H9 (cell line): ENCODE results near the gene NXPH3. TPM values are rescaled to one million over a fixed set of nuclear protein-coding genes. Genes with fewer than 3 reads are reported as not detected.

ENCODE experiments used
- DNase-seq: peaks from one replicate; pipeline ENCODE4 v3.0.0-alpha.2; 2017
- H2AFZ ChIP-seq: one replicate; pipeline ENCODE4 v1.6.1; 2013; ENCODE audit warnings: mild to moderate bottlenecking, low read length, control low read depth, moderate library complexity
- H2AK5ac ChIP-seq: 2 replicates; pipeline ENCODE4 v1.6.1; 2013; ENCODE audit warnings: low read length, control low read depth, mixed read lengths; ENCODE audit not compliant: insufficient read length
- H2BK120ac ChIP-seq: one replicate; pipeline ENCODE4 v1.6.1; 2013; ENCODE audit warnings: low read depth, mild to moderate bottlenecking, low read length, control low read depth, inconsistent platforms; ENCODE audit not compliant: poor library complexity, severe bottlenecking
- H2BK12ac ChIP-seq: 2 replicates; pipeline ENCODE4 v1.6.1; 2013; ENCODE audit warnings: low read length, control low read depth, mixed read lengths, low read depth; ENCODE audit not compliant: insufficient read length
- H2BK15ac ChIP-seq: 2 replicates; pipeline ENCODE4 v1.6.1; 2013; ENCODE audit warnings: low read depth, low read length, control low read depth
- H2BK20ac ChIP-seq: one replicate; pipeline ENCODE4 v1.6.1; 2013; ENCODE audit warnings: low read depth, mild to moderate bottlenecking, low read length, control low read depth, inconsistent platforms; ENCODE audit not compliant: poor library complexity, severe bottlenecking
- H2BK5ac ChIP-seq: 2 replicates; pipeline ENCODE4 v1.6.1; 2013; ENCODE audit warnings: low read length, control low read depth, mixed read lengths; ENCODE audit not compliant: insufficient read length
- H3K14ac ChIP-seq: 2 replicates; pipeline ENCODE4 v1.6.1; 2013; ENCODE audit warnings: low read length, control low read depth; ENCODE audit not compliant: insufficient read depth
- H3K18ac ChIP-seq: 2 replicates; pipeline ENCODE4 v1.6.1; 2013; ENCODE audit warnings: low read depth, mild to moderate bottlenecking, mixed read lengths, low read length, control low read depth; ENCODE audit not compliant: insufficient read length
- H3K23ac ChIP-seq: 2 replicates; pipeline ENCODE4 v1.6.1; 2013; ENCODE audit warnings: low read length, control low read depth, mixed read lengths, low read depth; ENCODE audit not compliant: insufficient read length
- H3K23me2 ChIP-seq: 2 replicates; pipeline ENCODE4 v1.6.1; 2013; ENCODE audit warnings: low read depth, mild to moderate bottlenecking, mixed read lengths, low read length, control low read depth; ENCODE audit not compliant: insufficient read length, poor library complexity, severe bottlenecking
- H3K27ac ChIP-seq: 2 replicates; pipeline ENCODE4 v1.5.1; 2013; ENCODE audit warnings: low read length, control low read depth, mixed read lengths, low read depth; ENCODE audit not compliant: insufficient read length
- H3K27me3 ChIP-seq: 2 replicates; pipeline ENCODE4 v1.6.1; 2013; ENCODE audit warnings: low read length, control low read depth, inconsistent platforms; ENCODE audit not compliant: insufficient read depth
- H3K4ac ChIP-seq: 2 replicates; pipeline ENCODE4 v1.6.1; 2013; ENCODE audit warnings: low read depth, mild to moderate bottlenecking, control low read depth, inconsistent platforms, low read length, moderate library complexity
- H3K4me1 ChIP-seq: 2 replicates; pipeline ENCODE4 v1.6.1; 2013; ENCODE audit warnings: low read length, control low read depth, inconsistent platforms; ENCODE audit not compliant: insufficient read depth
- H3K4me2 ChIP-seq: 2 replicates; pipeline ENCODE4 v1.6.1; 2013; ENCODE audit warnings: low read length, control low read depth, mixed read lengths; ENCODE audit not compliant: insufficient read length, insufficient read depth
- H3K56ac ChIP-seq: 2 replicates; pipeline ENCODE4 v1.6.1; 2013; ENCODE audit warnings: low read depth, mild to moderate bottlenecking, mixed read lengths, low read length, control low read depth; ENCODE audit not compliant: insufficient read length
- H3K79me1 ChIP-seq: 2 replicates; pipeline ENCODE4 v1.6.1; 2013; ENCODE audit warnings: low read depth, mild to moderate bottlenecking, moderate library complexity, low read length, control low read depth, inconsistent platforms; ENCODE audit not compliant: insufficient read depth, poor library complexity, severe bottlenecking
- H3K79me2 ChIP-seq: 2 replicates; pipeline ENCODE4 v1.6.1; 2013; ENCODE audit warnings: low read length, control low read depth, inconsistent platforms; ENCODE audit not compliant: insufficient read depth
- H3K9ac ChIP-seq: 2 replicates; pipeline ENCODE4 v1.6.1; 2013; ENCODE audit warnings: low read length, control low read depth, mixed read lengths; ENCODE audit not compliant: insufficient read length; ENCODE audit errors: extremely low read depth
- H3K9me3 ChIP-seq: one replicate; pipeline ENCODE4 v1.6.1; 2013; ENCODE audit warnings: low read depth, low read length, inconsistent platforms; ENCODE audit not compliant: control insufficient read depth
- H3T11ph ChIP-seq: one replicate; pipeline ENCODE4 v1.6.1; 2013; ENCODE audit warnings: mild to moderate bottlenecking, low read length, control low read depth, inconsistent platforms
- H4K20me1 ChIP-seq: one replicate; pipeline ENCODE4 v1.6.1; 2013; ENCODE audit not compliant: control insufficient read depth, insufficient read length, insufficient read depth
- H4K5ac ChIP-seq: 2 replicates; pipeline ENCODE4 v1.6.1; 2013; ENCODE audit warnings: low read depth, mild to moderate bottlenecking, mixed read lengths, low read length, control low read depth; ENCODE audit not compliant: insufficient read length
- H4K8ac ChIP-seq: replicated peaks from 2 replicates; pipeline ENCODE4 v1.6.1; 2013; ENCODE audit warnings: low read length, control low read depth, mixed read lengths, low read depth; ENCODE audit not compliant: insufficient read length
- H4K91ac ChIP-seq: 2 replicates; pipeline ENCODE4 v1.6.1; 2013; ENCODE audit warnings: low read depth, mild to moderate bottlenecking, moderate library complexity, mixed read lengths, low read length, control low read depth; ENCODE audit not compliant: insufficient read length
- H3K27ac Mint-ChIP-seq, 3 experiments: 2 replicates in 2 of 3; 3 replicates in 1 of 3; pipeline ENCODE4 v1.8.0; 2020 to 2021; ENCODE audit warnings: mixed read lengths in 3 of 3, mild to moderate bottlenecking in 1 of 3, moderate library complexity in 1 of 3
- H3K27me3 Mint-ChIP-seq: 2 replicates; pipeline ENCODE4 v1.8.0; 2021; ENCODE audit warnings: low read depth, mild to moderate bottlenecking, moderate library complexity, mixed read lengths
- H3K36me3 Mint-ChIP-seq, 3 experiments: 2 replicates in 2 of 3; 3 replicates in 1 of 3; pipeline ENCODE4 v1.8.0; 2020 to 2021; ENCODE audit warnings: low read depth in 3 of 3, mixed read lengths in 3 of 3; ENCODE audit not compliant: insufficient read depth in 1 of 3
- H3K4me1 Mint-ChIP-seq, 2 experiments: 2 replicates each; pipeline ENCODE4 v1.8.0; 2020; ENCODE audit warnings: mixed read lengths in 2 of 2
- H3K4me3 Mint-ChIP-seq, 2 experiments: 2 replicates in 1 of 2; 3 replicates in 1 of 2; pipeline ENCODE4 v1.8.0; 2020 to 2021; ENCODE audit warnings: mild to moderate bottlenecking in 2 of 2, mixed read lengths in 2 of 2, moderate library complexity in 1 of 2
- H3K9me3 Mint-ChIP-seq, 2 experiments: 2 replicates in 1 of 2; 3 replicates in 1 of 2; pipeline ENCODE4 v1.8.0; 2020; ENCODE audit warnings: mild to moderate bottlenecking in 2 of 2, mixed read lengths in 2 of 2, moderate library complexity in 1 of 2
- WGBS: extraction: QIAGEN DNeasy Blood & Tissue Kit; methylation state at CpG from one replicate; pipeline ENCODE4 v1.1.7; 2013; ENCODE audit warnings: missing lambda C conversion rate, low lambda C conversion rate, mixed read lengths; ENCODE audit not compliant: insufficient read length; ENCODE audit errors: extremely low coverage; 5-methylcytosine and 5-hydroxymethylcytosine counted together
- total RNA-seq: library from RNA; stranded (reverse); gene quantifications from 2 replicates; pipeline ENCODE4 v1.2.1, GENCODE V29; 2021
- TF ChIP-seq, protein P1 (sequence below): fragments of 200-600 bp; sonication (generic); conservative IDR thresholded peaks from 3 replicates; pipeline ENCODE4 v1.8.0; 2021; ENCODE audit warnings: antibody characterized with exemption, mild to moderate bottlenecking

The NXPH3 gene
- total RNA-seq, 1 experiment from 2014 or later: 1.3 TPM

DNA sequence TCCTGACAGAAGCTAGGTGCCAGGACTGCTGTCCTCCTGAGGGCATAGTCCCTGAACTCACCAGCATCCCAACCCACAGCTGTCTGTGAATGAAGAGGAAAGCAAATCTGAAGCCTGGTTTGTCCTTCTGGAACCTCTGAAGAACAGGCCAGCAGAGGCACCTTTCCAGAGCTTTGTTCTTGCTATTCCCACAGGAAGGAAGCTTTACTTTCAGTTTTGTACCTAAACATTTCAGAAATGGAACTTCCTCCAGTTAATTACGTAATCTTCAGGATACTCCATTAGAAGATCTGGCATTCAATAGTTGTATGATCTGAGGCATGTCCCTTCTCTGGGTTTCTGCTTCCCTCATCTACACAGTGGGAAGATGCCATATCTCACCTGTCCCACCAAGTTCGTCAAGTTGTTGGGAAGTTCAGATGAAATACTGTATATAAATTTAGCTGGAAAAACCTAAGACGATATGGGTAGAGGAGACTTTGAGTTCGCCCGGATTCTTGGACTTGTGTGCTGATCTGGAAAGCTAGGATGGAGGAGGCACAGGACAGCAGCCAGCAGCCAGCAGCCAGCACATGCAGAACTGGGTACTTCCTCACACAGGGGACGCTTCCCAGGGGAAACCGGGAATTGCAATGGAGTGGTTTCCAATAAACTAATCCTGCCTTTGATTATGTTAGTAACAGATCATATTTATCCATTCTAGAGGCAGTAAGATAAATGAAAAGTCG lies 22.4 kb downstream of the NXPH3 start:
- H3K56ac ChIP-seq: no peak overlapping the region
- no peaks in the 10 kb centered on the region for H3K23me2 ChIP-seq
- H3K4me2 ChIP-seq: no peak overlapping the region
- H3K4me1 ChIP-seq: no peaks in the 10 kb centered on the region
- no peaks in the 10 kb centered on the region for H3K27me3 Mint-ChIP-seq
- H3K4me1 Mint-ChIP-seq: peaks cover 7 to 14% of the 10 kb centered on the region in 2 experiments; a peak in 3 of 4 replicates
- H3K27ac Mint-ChIP-seq: peak overlapping the region in 1 of 3 experiments; percentile 31; a peak in 1 of 7 replicates
- no peak overlapping the region for H4K91ac ChIP-seq
- H3K4ac ChIP-seq: no peak overlapping the region
- no peaks in the 10 kb centered on the region for H3K9me3 Mint-ChIP-seq
- TF ChIP-seq, protein P1, sequence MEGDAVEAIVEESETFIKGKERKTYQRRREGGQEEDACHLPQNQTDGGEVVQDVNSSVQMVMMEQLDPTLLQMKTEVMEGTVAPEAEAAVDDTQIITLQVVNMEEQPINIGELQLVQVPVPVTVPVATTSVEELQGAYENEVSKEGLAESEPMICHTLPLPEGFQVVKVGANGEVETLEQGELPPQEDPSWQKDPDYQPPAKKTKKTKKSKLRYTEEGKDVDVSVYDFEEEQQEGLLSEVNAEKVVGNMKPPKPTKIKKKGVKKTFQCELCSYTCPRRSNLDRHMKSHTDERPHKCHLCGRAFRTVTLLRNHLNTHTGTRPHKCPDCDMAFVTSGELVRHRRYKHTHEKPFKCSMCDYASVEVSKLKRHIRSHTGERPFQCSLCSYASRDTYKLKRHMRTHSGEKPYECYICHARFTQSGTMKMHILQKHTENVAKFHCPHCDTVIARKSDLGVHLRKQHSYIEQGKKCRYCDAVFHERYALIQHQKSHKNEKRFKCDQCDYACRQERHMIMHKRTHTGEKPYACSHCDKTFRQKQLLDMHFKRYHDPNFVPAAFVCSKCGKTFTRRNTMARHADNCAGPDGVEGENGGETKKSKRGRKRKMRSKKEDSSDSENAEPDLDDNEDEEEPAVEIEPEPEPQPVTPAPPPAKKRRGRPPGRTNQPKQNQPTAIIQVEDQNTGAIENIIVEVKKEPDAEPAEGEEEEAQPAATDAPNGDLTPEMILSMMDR: no peak
- no CpG with 5 or more reads among the region's 8 CpGs for WGBS
- no peak overlapping the region for H2AK5ac ChIP-seq
- no peaks in the 10 kb centered on the region for H3K79me2 ChIP-seq
- H4K20me1 ChIP-seq: no peaks in the 10 kb centered on the region
- DNase-seq: no peak
- H3K9ac ChIP-seq: no peak overlapping the region
- no peak overlapping the region for H2BK20ac ChIP-seq
- H2BK120ac ChIP-seq: no peak overlapping the region
- no peak overlapping the region for H3K23ac ChIP-seq
- no peak overlapping the region for H3K27ac ChIP-seq
- no peaks in the 10 kb centered on the region for H3K79me1 ChIP-seq
- H3T11ph ChIP-seq: no peak overlapping the region
- no peak overlapping the region for H2BK15ac ChIP-seq
- no peaks in the 10 kb centered on the region for H3K9me3 ChIP-seq
- H2AFZ ChIP-seq: no peak overlapping the region
- no peak overlapping the region for H4K8ac ChIP-seq
- no peak overlapping the region for H2BK5ac ChIP-seq
- H3K4me3 Mint-ChIP-seq: no peak overlapping the region
- H3K14ac ChIP-seq: no peak overlapping the region
- H3K27me3 ChIP-seq: no peaks in the 10 kb centered on the region
- H3K18ac ChIP-seq: no peak overlapping the region
- H2BK12ac ChIP-seq: no peak overlapping the region
- no peak overlapping the region for H4K5ac ChIP-seq
- peaks cover 4 to 50% (median 37%) of the 10 kb centered on the region in 3 experiments; a peak in 5 of 7 replicates for H3K36me3 Mint-ChIP-seq
